Measurements from ENCODE around the gene LCN6.

GRCh38 chr9:136747161-136748060 is 914 bp downstream of the LCN6 start:
- TF ChIP-seq CTCF (IDR thresholded peaks at IDR 0.05; ENCODE audit: insufficient read depth, low read length, poor library complexity, severe bottlenecking) (no peak), EZH2phosphoT487 (conservative IDR thresholded peaks at IDR 0.05; ENCODE audit: low read length) (no peak)

Measured in SU-DHL-6 (cell line).